GM19025 (cell line): ENCODE results near the gene WSCD2.

ENCODE experiments used
- ATAC-seq: cut with Tn5 transposase; IDR thresholded peaks from one replicate; pipeline ENCODE4 v1.9.1; 2021; ENCODE audit warnings: mild to moderate bottlenecking, low read depth, moderate library complexity; ENCODE audit not compliant: unreplicated experiment

Gene WSCD2

DNA sequence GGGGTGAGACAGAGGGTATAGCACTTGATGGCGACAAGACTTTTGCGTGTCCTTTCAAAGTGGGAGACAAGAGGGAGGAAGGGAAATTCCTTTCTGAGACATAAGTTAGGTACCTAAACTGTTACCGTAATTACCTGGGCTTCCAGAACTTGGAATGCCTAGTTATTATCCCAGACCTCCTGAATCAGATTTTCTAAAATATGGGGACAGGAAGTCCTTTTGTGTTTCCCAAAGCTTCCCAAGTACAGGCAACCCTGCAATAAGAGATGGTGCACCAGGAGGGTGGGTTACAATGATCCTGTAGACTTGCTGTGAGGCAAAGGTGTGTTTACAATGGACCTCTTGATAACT is 126.1 kb downstream of the WSCD2 start:
- ATAC-seq = no peak

- no peak for ATAC-seq
Observed at GRCh38 chr12:108257004-108257403, 127.9 kb downstream of the WSCD2 start.

DNA sequence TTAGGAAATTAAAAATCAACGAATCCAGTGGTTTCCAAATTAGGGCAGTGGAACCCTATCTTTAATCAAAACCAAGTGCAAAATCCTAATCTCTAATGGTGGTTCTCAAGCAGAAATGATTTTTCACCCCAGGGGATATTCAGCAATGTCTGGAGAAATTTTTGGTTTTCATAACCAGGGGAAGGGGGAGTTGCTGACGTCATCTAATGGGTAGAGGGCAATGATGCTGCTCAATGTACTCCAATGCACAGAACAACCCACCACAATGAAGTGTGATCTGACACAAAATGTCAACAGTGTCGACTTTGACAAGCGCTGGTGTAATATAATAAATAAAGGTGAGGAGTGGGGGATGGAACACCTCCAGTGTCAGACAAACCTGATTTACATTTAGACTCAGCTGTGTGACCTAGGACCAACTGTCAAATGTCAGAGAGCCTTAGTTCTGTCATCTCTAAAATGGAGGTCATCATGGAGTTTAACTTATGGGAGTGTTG is 128.6 kb downstream of the WSCD2 start:
- no peak for ATAC-seq

DNA sequence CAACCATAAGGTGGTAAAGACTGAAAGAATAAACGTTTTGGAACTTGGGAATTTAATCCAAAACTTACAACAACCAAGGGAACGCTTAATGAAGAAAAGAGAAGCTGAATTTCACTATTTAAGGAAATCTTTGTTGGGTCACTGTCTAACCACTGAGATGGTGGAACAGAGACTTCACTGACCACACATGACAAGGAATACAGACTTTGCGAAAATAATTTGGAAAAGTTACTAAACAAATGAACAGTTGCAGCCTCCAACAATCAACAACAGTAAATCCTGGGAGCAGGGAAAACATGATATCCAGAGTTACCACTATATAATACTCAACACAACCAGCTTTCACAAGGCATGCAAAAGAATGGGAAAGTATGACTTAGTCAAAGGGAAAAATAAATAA is 131.0 kb downstream of the WSCD2 start:
- no peak for ATAC-seq

- ATAC-seq = no peak
Observed at GRCh38 chr12:108260969-108261368, 131.9 kb downstream of the WSCD2 start.

GRCh38 chr12:108265505-108265904 is 136.4 kb downstream of the WSCD2 start:
- no peak for ATAC-seq

DNA sequence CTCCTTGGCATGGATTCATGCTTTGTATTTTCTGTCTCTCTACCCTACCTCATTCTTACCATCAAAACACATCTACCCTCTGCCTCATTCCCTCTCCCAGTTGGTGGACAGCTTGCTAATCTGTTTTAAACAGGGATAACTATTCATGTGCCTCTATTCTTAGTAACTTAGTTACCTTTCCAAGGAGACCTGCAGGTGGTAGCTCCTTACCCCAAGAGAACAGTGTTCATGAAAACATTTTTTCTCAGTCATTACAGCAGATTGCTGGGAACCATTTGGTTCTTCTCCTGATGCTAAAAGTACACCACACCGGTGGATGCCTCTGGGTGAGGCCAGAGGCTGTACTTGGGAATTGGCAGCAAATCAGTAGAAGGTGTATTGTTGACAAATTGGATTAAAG is 137.0 kb downstream of the WSCD2 start:
- ATAC-seq = no peak

GRCh38 chr12:108267450-108267849 is 138.4 kb downstream of the WSCD2 start:
- no peak for ATAC-seq

GRCh38 chr12:108268397-108268796 is 139.3 kb downstream of the WSCD2 start:
- ATAC-seq = no peak

DNA sequence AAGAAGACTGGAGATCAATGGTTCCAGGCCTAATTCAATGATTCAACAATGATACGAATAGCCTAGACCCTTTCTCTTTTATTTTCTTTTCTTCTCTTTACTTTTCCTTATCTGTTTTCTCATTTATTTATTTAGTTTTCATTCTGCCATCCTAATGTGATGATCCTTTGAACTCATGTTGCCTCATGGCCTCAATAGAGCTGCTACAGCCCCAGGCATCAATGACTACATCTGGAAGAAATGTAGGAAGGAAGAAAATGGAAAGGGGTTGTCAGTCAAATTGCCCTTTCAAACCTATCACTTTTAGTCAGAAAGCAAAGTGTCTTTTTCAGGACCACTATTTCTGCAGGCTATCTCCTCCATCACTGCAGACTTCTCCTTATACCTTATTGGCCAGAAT is 140.1 kb downstream of the WSCD2 start:
- no peak for ATAC-seq

- no peak for ATAC-seq
Observed at GRCh38 chr12:108270035-108270848, 141.2 kb downstream of the WSCD2 start.

DNA sequence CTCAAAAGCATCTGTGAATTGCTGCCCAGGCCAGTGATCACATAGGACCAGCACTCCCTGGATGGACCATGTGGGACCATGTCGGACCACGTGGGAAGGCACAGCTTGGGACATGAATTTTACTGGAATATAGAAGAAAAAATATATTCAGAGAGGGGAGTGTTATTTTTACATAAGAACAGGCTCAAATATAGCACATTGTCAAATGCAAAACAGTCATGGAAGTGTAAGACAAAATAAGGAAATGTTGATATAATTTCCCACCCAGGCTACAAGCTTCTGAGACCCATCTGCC is 141.7 kb downstream of the WSCD2 start:
- ATAC-seq = no peak

GRCh38 chr12:108271951-108272872 is 143.1 kb downstream of the WSCD2 start:
- ATAC-seq = no peak

DNA sequence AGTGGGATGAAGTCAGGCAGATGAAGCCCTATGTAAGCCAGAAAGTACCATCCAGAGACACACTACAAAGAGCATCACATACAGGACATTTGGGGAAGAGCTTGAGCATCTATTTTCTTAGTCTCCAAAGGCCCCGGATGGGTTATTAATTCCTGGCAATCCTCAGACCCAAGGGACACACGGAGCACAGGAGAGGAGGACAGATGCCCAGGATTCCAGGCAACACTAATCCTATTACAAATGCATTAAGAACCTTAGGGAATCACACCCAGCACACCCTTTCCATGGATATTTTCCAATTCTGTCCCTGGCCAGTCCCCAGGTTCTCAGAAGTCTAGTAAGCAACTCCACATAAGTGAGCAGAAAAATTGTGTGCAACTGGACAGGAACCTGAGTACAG is 144.1 kb downstream of the WSCD2 start:
- no peak for ATAC-seq

- ATAC-seq = no peak
Observed at GRCh38 chr12:108277613-108278012, 148.5 kb downstream of the WSCD2 start.

DNA sequence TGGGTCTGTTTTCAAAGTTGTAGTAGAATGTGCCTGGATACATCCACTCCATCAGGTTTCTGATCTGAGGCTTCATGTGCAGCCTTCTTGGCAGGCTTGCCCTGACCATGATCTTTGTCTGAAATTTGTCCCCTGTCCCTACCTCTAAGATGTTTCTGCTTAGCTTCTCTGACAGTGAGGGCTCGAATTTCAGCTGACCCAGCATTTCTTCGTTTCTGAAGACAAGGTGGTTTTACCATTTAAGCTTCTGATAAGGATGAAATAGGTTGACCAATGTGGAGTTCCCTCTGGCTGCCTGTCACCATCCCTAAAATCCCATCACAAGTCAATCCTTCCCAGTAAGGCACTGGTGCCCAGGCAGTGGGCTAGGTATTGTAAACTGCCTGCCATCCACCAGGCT is 153.1 kb downstream of the WSCD2 start:
- no peak for ATAC-seq

GRCh38 chr12:108282676-108283075 is 153.6 kb downstream of the WSCD2 start:
- no peak for ATAC-seq

- ATAC-seq = no peak
Observed at GRCh38 chr12:108284163-108284562, 155.1 kb downstream of the WSCD2 start.

- ATAC-seq = no peak
Observed at GRCh38 chr12:108285016-108285415, 155.9 kb downstream of the WSCD2 start.

DNA sequence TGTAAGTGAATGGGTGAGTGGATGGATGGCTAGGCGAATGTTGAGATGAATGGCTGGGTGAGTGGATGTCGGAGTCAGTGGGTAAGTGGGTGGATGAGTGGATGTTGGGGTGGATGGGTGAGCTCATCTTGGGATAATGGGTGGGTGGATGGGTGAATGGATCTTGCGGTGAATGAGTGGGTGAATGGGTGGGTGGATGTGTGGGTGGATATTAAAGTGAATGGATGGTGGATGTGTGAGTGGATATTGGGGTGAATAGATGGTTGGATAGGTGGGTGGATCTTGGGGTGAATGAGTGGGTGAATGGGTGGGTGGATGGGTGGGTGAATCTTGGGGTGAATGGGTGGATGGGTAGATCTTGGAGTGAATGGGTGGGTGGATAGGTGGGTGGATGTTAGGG is 158.1 kb downstream of the WSCD2 start:
- ATAC-seq = no peak

DNA sequence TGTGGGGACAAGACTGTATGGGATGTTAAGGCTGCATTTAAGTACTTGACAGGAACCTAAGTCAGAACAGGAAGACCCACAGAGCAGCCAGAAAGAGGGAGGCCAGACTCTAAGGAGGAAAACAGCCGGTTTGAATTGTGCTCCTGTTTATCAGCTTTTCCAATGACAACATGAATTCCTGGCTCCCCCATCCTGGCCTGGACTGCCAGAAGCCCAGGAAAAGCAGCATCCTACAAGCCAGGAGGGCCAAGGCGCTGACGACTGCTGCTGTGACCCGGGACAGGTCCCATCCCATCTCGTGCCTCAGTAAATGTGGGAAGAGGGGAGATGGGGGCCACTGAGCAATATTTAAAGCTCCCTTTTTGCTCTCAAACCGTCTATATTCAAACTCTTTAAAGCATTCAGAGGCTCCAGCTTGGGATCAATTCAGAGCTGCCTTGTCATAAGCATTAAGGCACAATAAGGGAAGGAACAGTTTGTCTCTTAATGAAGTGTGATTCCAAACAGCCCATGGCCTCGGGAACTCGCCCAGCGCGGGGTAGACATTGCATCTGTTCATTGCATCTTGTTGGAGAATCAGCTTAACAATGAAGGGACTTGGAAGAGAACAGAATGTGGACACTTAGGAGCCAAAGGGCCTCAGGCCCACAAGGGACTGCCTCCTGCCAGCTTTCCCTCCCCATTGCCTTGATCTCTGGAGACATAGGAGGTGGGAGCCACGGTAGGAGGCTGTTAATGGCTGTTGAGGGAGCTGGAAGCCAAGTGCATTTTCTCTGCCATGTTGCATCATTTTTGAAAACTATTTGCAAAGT is 160.5 kb downstream of the WSCD2 start:
- no peak for ATAC-seq
